Erythroblast (primary cell): ENCODE data around the gene TM9SF2.
A peak's percentile ranks its signal among the peaks of the same experiment; 100 is the strongest.
"Not testable (repeated sequence)": the region's sequence is repeated elsewhere in the genome, so short reads cannot be mapped to it uniquely, and the experiment has no call there.

Source experiments
- DNase-seq, 2 experiments: peaks; one replicate each; lab custom pipeline; 2025; lab: John Stamatoyannopoulos, UW
- GATA1 ChIP-seq: IDR thresholded peaks from 2 replicates; pipeline ENCODE4 v1.6.1; 2011; ENCODE audit warnings: low read depth, mild to moderate bottlenecking, control low read depth, low read length, moderate library complexity
- POLR2A ChIP-seq: IDR thresholded peaks from 2 replicates; pipeline ENCODE4 v1.6.1; 2011; ENCODE audit warnings: mild to moderate bottlenecking, low read length

Gene TM9SF2

DNA sequence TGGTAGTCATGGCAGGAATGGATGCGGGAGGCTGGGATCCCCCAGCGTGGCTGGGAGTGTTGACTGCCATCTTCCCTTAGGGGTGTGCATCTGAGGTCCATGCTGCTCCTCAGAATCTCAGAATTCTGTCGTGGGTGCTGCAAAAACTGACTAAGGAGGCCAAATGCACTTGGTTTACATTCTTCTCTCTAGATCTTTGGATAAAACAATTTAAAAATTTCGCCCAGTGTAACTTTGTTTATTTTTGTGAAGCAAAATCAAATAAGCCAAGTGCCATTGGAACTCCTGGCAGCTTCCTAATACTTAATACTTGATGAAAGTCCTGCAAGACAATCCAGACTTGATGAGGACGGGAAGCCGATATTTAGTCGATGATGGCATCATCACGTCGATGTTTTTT, 27.8 kb upstream of the TM9SF2 start:
- no peak for DNase-seq
- TF ChIP-seq GATA1 = no peak
- no peak for TF ChIP-seq POLR2A

DNA sequence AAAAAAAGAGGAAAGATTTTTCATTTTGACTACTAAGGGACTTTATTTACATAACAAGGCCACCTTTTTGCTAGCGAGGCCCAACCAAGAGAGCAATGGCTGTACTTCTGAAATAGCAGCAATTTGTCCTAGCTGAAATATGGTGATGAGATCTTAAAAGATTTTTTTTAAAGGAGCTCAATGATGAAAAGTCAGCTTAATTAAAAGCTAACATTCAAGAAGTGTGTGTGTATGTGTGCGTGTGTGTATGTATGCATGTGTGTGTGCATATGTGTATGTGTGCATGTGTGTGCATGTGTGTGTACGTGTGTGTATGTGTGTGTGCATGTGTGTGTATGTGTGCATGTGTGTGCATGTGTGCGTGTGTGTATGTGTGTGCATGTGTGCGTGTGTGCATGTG, 24.6 kb upstream of the TM9SF2 start:
- TF ChIP-seq GATA1 (no peak), POLR2A (no peak)

DNA sequence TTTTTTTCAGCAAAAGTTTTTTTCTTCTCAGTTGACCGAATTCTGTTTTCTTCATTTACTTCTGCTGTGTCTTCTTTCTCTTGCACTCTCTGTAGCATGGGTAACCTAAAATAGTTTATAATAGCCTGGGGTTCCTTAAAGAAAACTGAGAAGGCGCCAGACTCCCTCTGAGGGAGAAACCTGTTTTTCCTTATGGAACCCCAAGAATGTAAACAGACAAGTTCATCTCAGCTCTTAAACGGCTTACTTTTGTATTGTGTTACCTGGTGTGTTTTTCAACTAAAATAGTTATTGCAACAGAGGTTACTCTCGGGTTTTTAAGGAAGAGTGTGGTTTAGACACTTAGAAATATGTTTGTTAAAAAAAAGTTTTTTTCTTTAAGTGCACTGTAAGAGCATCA, 23.8 kb upstream of the TM9SF2 start:
- no peak for TF ChIP-seq POLR2A
- TF ChIP-seq GATA1 = no peak
- no peak for DNase-seq

More for the DNA sequence above, 24.6 kb upstream of the TM9SF2 start:
- DNase-seq = no peak

DNA sequence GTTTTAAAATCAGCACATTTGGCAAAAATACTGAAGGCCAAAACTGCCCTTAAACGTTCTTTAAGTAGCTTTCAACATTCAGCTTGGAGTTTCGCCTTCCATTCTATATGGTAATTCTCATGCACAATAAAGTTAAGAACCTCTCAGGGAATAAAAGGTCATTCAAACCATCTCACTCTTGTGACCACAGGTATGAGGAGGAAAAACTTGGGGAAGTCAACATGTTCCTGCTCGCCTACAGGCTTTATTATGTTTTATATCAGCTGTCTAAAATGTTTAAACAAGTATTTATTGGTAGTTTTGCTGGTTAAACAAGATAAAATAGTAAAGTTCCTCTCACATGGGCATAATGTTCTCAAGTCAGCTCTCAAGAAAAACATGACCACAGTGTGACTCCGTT, 19.9 kb upstream of the TM9SF2 start:
- TF ChIP-seq POLR2A (no peak), GATA1 (no peak)
- no peak for DNase-seq

GRCh38 chr13:99484473-99484872, 16.8 kb upstream of the TM9SF2 start:
- peak; percentile 11 to 15 for DNase-seq

GRCh38 chr13:99486996-99487395, 14.3 kb upstream of the TM9SF2 start:
- TF ChIP-seq GATA1 (no peak), POLR2A (no peak)
- no peak for DNase-seq

More at GRCh38 chr13:99484473-99484872, 16.8 kb upstream of the TM9SF2 start:
- no peak for TF ChIP-seq GATA1
- no peak for TF ChIP-seq POLR2A

DNA sequence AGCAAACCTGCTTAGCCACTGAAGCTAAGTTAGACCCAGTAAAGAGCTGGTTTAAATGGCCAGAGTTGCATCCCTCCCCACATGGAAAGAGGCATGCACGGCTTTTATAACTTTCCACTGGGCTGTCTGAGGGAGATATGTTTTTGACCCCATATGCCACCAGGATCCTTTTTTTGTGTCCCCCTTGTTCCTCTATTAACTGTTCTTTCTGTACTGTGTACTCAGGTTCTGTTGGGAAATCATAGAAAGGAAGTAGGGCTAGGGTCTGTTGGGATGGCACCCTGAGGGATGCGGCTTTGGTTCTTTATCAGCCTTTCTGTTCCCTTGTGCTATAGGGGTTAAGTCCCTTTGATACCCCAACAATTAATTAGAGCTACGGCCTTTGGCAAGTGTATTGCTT, 12.2 kb upstream of the TM9SF2 start:
- DNase-seq = no peak
- TF ChIP-seq GATA1 (no peak), POLR2A (no peak)

- not testable (repeated sequence) for DNase-seq
These were observed 9.5 kb upstream of the TM9SF2 start for GRCh38 chr13:99491750-99492149.

DNA sequence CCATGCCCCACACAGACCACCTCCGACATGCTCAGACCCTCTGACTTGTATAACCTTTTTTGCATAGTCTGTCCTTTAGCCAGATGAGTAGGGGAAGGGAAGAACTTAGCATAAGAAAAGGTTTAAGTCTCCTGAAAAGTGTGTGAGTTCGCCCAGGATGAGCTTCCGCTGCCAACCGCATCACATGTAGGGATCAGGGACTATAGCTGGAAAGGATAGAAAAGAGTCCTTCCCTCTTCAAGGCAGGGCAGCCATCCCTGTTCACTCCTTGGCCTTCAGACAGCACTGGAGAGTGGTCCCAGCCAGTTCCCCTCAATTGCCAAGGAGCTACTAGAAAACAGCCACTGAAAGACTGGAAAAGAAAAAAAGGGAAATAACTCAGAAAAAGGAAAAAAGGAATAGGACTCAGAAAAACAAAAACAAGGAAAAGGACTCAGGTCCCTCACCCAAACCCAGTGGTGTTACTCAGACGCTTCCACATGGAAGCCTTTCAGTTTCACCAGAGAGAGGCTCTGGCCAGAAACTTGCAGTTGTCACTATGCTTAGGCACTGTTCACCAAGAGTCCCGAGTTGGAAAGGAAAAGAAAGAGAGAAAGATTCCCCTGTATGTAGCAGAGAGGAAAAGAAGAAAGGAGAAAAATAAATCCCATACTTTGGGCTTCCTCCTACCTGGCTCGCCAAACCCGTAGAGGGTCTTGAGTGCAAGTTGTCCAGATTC, 5.6 kb upstream of the TM9SF2 start:
- TF ChIP-seq POLR2A (no peak), GATA1 (no peak)
- no peak for DNase-seq

DNA sequence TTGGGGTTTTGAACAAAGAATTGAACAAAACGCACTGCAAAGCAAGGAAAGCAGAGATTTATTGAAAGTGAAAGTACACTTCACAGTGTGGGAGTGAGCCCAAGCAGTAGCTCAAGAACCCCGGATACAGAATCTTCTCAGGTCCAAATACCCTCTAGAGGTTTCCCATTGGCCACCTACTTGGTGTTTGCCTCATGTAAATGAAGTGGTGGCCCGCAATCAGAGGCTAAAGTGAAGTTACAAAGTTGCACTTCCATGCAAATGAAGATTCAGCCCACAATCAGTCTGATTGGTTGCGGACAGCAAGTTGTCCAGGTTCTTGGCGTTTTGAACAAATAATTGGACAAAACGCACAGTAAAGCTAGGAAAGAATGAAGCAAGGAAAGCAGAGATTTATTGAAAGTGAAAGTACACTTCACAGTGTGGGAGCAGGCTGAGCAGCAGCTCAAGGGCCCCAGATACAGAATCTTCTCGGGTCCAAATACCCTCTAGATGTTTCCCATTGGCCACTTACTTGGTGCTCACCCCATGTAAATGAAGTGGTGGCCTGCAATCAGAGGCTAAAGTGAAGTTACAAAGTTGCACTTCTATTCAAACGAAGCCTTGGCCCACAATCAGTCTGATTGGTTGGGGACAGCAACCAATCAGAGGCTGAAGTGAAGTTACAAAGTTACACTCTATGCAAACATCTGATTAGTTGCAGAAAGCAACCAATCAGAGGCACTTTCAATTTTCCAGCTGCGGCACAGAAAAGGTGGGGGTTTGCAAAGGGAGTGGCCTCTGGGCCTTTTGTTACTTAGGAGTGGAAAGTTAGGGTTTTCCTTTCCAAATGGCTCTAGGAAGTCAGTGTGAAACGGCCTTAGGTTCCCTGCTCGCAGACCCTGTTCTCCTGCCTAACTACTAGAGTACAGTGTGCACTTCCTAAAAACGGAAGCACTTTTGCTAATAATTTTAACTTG, 4.8 kb upstream of the TM9SF2 start:
- peak; percentile 78 to 87 for DNase-seq
- peak; percentile 55 for TF ChIP-seq POLR2A
- TF ChIP-seq GATA1 = no peak

GRCh38 chr13:99498171-99499161, 2.8 kb upstream of the TM9SF2 start:
- no peak for TF ChIP-seq GATA1
- peak; percentile 70 for TF ChIP-seq POLR2A
- DNase-seq = peak; percentile 95 to 96

- TF ChIP-seq GATA1 = no peak
- no peak for TF ChIP-seq POLR2A
- DNase-seq = no peak
These were observed 461 bp upstream of the TM9SF2 start for GRCh38 chr13:99500839-99501183.

DNA sequence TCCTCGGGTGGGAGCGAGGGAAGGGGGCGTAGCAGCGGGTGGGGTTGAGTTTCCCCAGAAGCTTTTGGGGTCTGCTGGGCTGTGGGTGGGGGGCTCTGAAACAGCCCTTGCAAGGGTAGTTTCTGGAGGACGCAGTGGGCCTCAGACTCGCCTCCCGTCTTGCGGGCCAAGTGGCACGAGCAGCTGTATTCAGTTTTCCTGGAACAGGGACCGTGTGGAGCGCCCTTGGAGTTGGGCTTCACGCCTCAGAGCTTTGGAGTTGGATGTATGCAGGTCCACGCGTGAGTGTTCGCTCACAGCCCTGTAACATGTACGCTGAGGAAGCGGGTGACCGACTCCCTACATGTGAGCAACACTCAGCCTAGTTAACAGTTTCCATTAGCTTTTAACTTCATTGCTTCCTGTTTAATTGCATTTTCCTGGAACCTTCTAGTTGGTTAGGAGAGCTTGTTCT, 603 bp downstream of the TM9SF2 start:
- peak; percentile 61 to 72 for DNase-seq
- TF ChIP-seq GATA1 (no peak), POLR2A (no peak)
